H1 (cell line): ENCODE measurements around the gene RERE. TPM values are rescaled to one million over a fixed set of nuclear protein-coding genes. Genes with fewer than 3 reads are reported as not detected.

Experiments used
- CTCF ChIA-PET: fragments of 300-600 bp; sonication (Branson Sonifier 250); formaldehyde crosslinking; loops from one replicate; lab custom pipeline; 2021; ENCODE audit not compliant: partially characterized antibody; lab: Charles Lee
- POLR2A ChIA-PET: fragments of 300-600 bp; sonication (Branson Sonifier 250); formaldehyde crosslinking; loops from one replicate; lab custom pipeline; 2021; ENCODE audit warnings: inconsistent platforms; ENCODE audit not compliant: partially characterized antibody; lab: Charles Lee
- DNase-seq, 2 experiments: peaks; one replicate each; pipeline versions ENCODE4 v3.0.0 to v3.0.0-alpha.2; 2010 to 2022; ENCODE audit warnings: low spot score in 2 of 2, low read depth in 1 of 2, mixed read lengths in 1 of 2
- FAIRE-seq: peaks from 2 replicates; lab custom pipeline; 2011; peaks lifted over from hg19 to GRCh38; lab: Jason Lieb, UNC
- H2AFZ ChIP-seq: 2 replicates; pipeline ENCODE4 v1.8.1; 2012; ENCODE audit warnings: low read length, inconsistent platforms
- H2AK5ac ChIP-seq: 2 replicates; pipeline ENCODE4 v1.6.1; 2013; ENCODE audit warnings: low read depth, low read length
- H2BK120ac ChIP-seq: replicated peaks from 2 replicates; pipeline ENCODE3; 2013; ENCODE audit warnings: low read depth, low read length, inconsistent platforms
- H2BK12ac ChIP-seq: 2 replicates; pipeline ENCODE4 v1.6.1; 2013; ENCODE audit warnings: low read depth, low read length
- H2BK15ac ChIP-seq: 2 replicates; pipeline ENCODE4 v1.6.1; 2013; ENCODE audit warnings: low read length
- H2BK20ac ChIP-seq: 2 replicates; pipeline ENCODE4 v1.6.1; 2013; ENCODE audit warnings: low read length
- H2BK5ac ChIP-seq: 2 replicates; pipeline ENCODE4 v1.6.1; 2013; ENCODE audit warnings: low read depth, low read length
- H3K14ac ChIP-seq: 2 replicates; pipeline ENCODE4 v1.6.1; 2013; ENCODE audit warnings: inconsistent platforms; ENCODE audit not compliant: insufficient read length
- H3K18ac ChIP-seq: 2 replicates; pipeline ENCODE4 v1.6.1; 2013; ENCODE audit warnings: low read length; ENCODE audit errors: extremely low read depth
- H3K23ac ChIP-seq: 2 replicates; pipeline ENCODE4 v1.6.1; 2013; ENCODE audit warnings: inconsistent platforms; ENCODE audit not compliant: insufficient read length
- H3K23me2 ChIP-seq: 2 replicates; pipeline ENCODE4 v1.6.1; 2013; ENCODE audit warnings: low read depth, low read length
- H3K27ac ChIP-seq: 2 replicates; pipeline ENCODE4 v1.6.1; 2011; ENCODE audit warnings: low read depth, low read length, inconsistent platforms
- H3K27me3 ChIP-seq, 4 experiments: replicated peaks in 1 of 4; 1 replicate in 1 of 4; 2 replicates in 3 of 4; pipeline versions ENCODE4 v1.6.1 to v1.8.1; 2011 to 2013; ENCODE audit warnings: low read length in 3 of 4, mild to moderate bottlenecking in 3 of 4, inconsistent platforms in 2 of 4, mixed read lengths in 2 of 4, moderate library complexity in 1 of 4; ENCODE audit not compliant: control insufficient read depth in 3 of 4, insufficient read depth in 3 of 4; ENCODE audit errors: extremely low read depth in 1 of 4
- H3K36me3 ChIP-seq, 4 experiments: 2 replicates each; pipeline versions ENCODE4 v1.6.1 to v1.8.1; 2011 to 2013; ENCODE audit warnings: mild to moderate bottlenecking in 4 of 4, low read length in 3 of 4, moderate library complexity in 2 of 4, control low read depth in 1 of 4, inconsistent platforms in 1 of 4; ENCODE audit not compliant: insufficient read depth in 4 of 4, control insufficient read depth in 2 of 4
- H3K4ac ChIP-seq: replicated peaks from 2 replicates; pipeline ENCODE3; 2013; ENCODE audit warnings: low read length, low read depth, mixed read lengths, inconsistent platforms; ENCODE audit not compliant: insufficient read length
- H3K4me1 ChIP-seq, 4 experiments: replicated peaks in 1 of 4; 1 replicate in 1 of 4; 2 replicates in 3 of 4; pipeline versions ENCODE4 v1.6.1 to v1.8.1; 2011 to 2013; ENCODE audit warnings: low read length in 3 of 4, inconsistent platforms in 2 of 4, mixed read lengths in 1 of 4; ENCODE audit not compliant: insufficient read depth in 4 of 4, control insufficient read depth in 3 of 4
- H3K4me2 ChIP-seq, 2 experiments: 2 replicates each; pipeline versions ENCODE4 v1.6.1 to v1.8.1; 2011 to 2013; ENCODE audit warnings: low read depth in 2 of 2, low read length in 2 of 2, control low read depth in 1 of 2, inconsistent platforms in 1 of 2, mild to moderate bottlenecking in 1 of 2; ENCODE audit not compliant: insufficient read depth in 1 of 2
- H3K4me3 ChIP-seq, 4 experiments: fragments of 200-600, 300-600 bp in 1 of 4; sonication (generic), shearing (Covaris generic), sonication (Bioruptor Twin) in 1 of 4; 2 replicates each; pipeline versions ENCODE4 v1.5.1 to v1.8.1; 2011 to 2016; ENCODE audit warnings: low read length in 4 of 4, low read depth in 3 of 4, control low read depth in 2 of 4, inconsistent platforms in 2 of 4, mild to moderate bottlenecking in 2 of 4, mixed read lengths in 1 of 4, moderate library complexity in 1 of 4; ENCODE audit not compliant: insufficient read depth in 2 of 4; ENCODE audit errors: extremely low read depth in 1 of 4
- H3K56ac ChIP-seq: replicated peaks from 2 replicates; pipeline ENCODE3; 2013; ENCODE audit warnings: low read depth, mild to moderate bottlenecking, mixed read lengths, low read length, inconsistent platforms; ENCODE audit not compliant: insufficient read length
- H3K79me1 ChIP-seq: 2 replicates; pipeline ENCODE4 v1.6.1; 2013; ENCODE audit warnings: low read depth, low read length, control low read depth
- H3K79me2 ChIP-seq, 2 experiments: 2 replicates each; pipeline versions ENCODE4 v1.6.1 to v1.8.1; 2012 to 2013; ENCODE audit warnings: low read length in 2 of 2, mild to moderate bottlenecking in 2 of 2, inconsistent platforms in 1 of 2; ENCODE audit not compliant: insufficient read depth in 2 of 2, control insufficient read depth in 1 of 2
- H3K9ac ChIP-seq, 4 experiments: replicated peaks in 1 of 4; 1 replicate in 1 of 4; 2 replicates in 3 of 4; pipeline versions ENCODE4 v1.6.1 to v1.8.1; 2011 to 2013; ENCODE audit warnings: low read depth in 3 of 4, low read length in 3 of 4, control low read depth in 2 of 4, mild to moderate bottlenecking in 2 of 4, moderate library complexity in 2 of 4, inconsistent platforms in 1 of 4; ENCODE audit errors: extremely low read depth in 1 of 4
- H3K9me3 ChIP-seq, 2 experiments: 2 replicates each; pipeline versions ENCODE4 v1.6.1 to v1.8.1; 2012 to 2013; ENCODE audit warnings: mild to moderate bottlenecking in 2 of 2, moderate library complexity in 2 of 2, control low read depth in 1 of 2, inconsistent platforms in 1 of 2, low read depth in 1 of 2, low read length in 1 of 2, mixed read lengths in 1 of 2; ENCODE audit not compliant: insufficient read depth in 2 of 2
- H4K20me1 ChIP-seq, 2 experiments: replicated peaks in 1 of 2; 2 replicates each; pipeline versions ENCODE3 to v1.8.1; 2011 to 2013; ENCODE audit warnings: inconsistent platforms in 2 of 2, low read length in 2 of 2, mild to moderate bottlenecking in 1 of 2; ENCODE audit not compliant: insufficient read depth in 2 of 2, control insufficient read depth in 1 of 2
- H4K5ac ChIP-seq: 2 replicates; pipeline ENCODE4 v1.6.1; 2013; ENCODE audit warnings: low read length, low read depth, mixed read lengths, inconsistent platforms; ENCODE audit not compliant: insufficient read length
- H4K8ac ChIP-seq: 2 replicates; pipeline ENCODE4 v1.8.0; 2013; ENCODE audit warnings: mild to moderate bottlenecking, moderate library complexity, low read length, inconsistent platforms; ENCODE audit not compliant: insufficient read depth; ENCODE audit errors: extremely low read depth
- H4K91ac ChIP-seq: replicated peaks from 2 replicates; pipeline ENCODE3; 2013; ENCODE audit warnings: low read length, mixed read lengths, inconsistent platforms; ENCODE audit not compliant: insufficient read length
- BRCA1 ChIP-seq: IDR thresholded peaks from 2 replicates; pipeline ENCODE4 v1.6.1; 2012; ENCODE audit warnings: low read depth, low read length, improper control_type of control experiment
- CBX8 ChIP-seq: fragments of 300-800, 300-1000 bp; sonication (generic); IDR thresholded peaks from 2 replicates; pipeline ENCODE4 v1.7.1; 2016; ENCODE audit warnings: low read depth, low read length, borderline replicate concordance
- EGR1 ChIP-seq: IDR thresholded peaks from 2 replicates; pipeline ENCODE4 v1.6.1; 2011; ENCODE audit warnings: low read depth, low read length, borderline replicate concordance
- EZH2 ChIP-seq: fragments of 200-600 bp; sonication (generic); IDR thresholded peaks from 2 replicates; pipeline ENCODE4 v1.7.1; 2012; ENCODE audit warnings: low read depth, mild to moderate bottlenecking, moderate library complexity, low read length, inconsistent platforms; ENCODE audit not compliant: severe bottlenecking
- GABPA ChIP-seq: IDR thresholded peaks from 2 replicates; pipeline ENCODE4 v1.6.1; 2011; ENCODE audit warnings: mild to moderate bottlenecking, low read length, moderate library complexity, borderline replicate concordance; ENCODE audit not compliant: insufficient read depth
- RNF2 ChIP-seq: fragments of 200-900, 300-1000 bp; sonication (generic); IDR thresholded peaks from 2 replicates; pipeline ENCODE4 v1.7.1; 2016; ENCODE audit warnings: borderline replicate concordance, low read depth, mild to moderate bottlenecking, antibody characterized with exemption, low read length; ENCODE audit not compliant: poor library complexity, severe bottlenecking; ENCODE audit errors: missing control alignments
- RXRA ChIP-seq: IDR thresholded peaks from 2 replicates; pipeline ENCODE4 v1.6.1; 2011; ENCODE audit warnings: low read depth, mild to moderate bottlenecking, low read length, moderate library complexity; ENCODE audit not compliant: insufficient read depth
- SAP30 ChIP-seq: fragments of 300-600 bp; sonication (generic); IDR thresholded peaks from 2 replicates; pipeline ENCODE4 v1.7.1; 2012; ENCODE audit warnings: low read length, moderate library complexity, mild to moderate bottlenecking, inconsistent platforms; ENCODE audit not compliant: insufficient read depth, insufficient replicate concordance
- SIN3A ChIP-seq, 2 experiments: IDR thresholded peaks in 1 of 2; conservative IDR thresholded peaks in 1 of 2; 2 replicates each; pipeline ENCODE4 v1.6.1; 2011 to 2012; ENCODE audit warnings: low read length in 2 of 2, improper control_type of control experiment in 1 of 2, low read depth in 1 of 2, mild to moderate bottlenecking in 1 of 2
- SIX5 ChIP-seq: IDR thresholded peaks from 2 replicates; pipeline ENCODE4 v1.6.1; 2011; ENCODE audit warnings: mild to moderate bottlenecking, low read depth, low read length
- TAF1 ChIP-seq: IDR thresholded peaks from 2 replicates; pipeline ENCODE4 v1.6.1; 2011; ENCODE audit warnings: mild to moderate bottlenecking, low read depth, low read length
- TEAD4 ChIP-seq: IDR thresholded peaks from 2 replicates; pipeline ENCODE4 v1.6.1; 2012; ENCODE audit warnings: low read depth, low read length, inconsistent platforms, mixed read lengths
- YY1 ChIP-seq: IDR thresholded peaks from 2 replicates; pipeline ENCODE4 v1.6.1; 2011; ENCODE audit warnings: low read depth, mild to moderate bottlenecking, low read length
- WGBS, 2 experiments: shearing (Covaris generic) in 1 of 2; methylation state at CpG; one replicate each; pipeline versions ENCODE4 v1.1.6 to v1.1.7; 2013 to 2015; ENCODE audit warnings: low lambda C conversion rate in 2 of 2, mixed read lengths in 2 of 2, inconsistent platforms in 1 of 2, low coverage in 1 of 2, missing lambda C conversion rate in 1 of 2; ENCODE audit not compliant: insufficient replicate concordance in 2 of 2, insufficient coverage in 1 of 2, insufficient read length in 1 of 2; ENCODE audit errors: extremely low coverage in 1 of 2, missing lambda C conversion rate in 1 of 2; 5-methylcytosine and 5-hydroxymethylcytosine counted together
- polyA plus RNA-seq, 7 experiments: library from polyadenylated mRNA; depleted of rRNA in 3 of 7; stranded (reverse) in 5 of 7; unstranded in 2 of 7; fragments of >200 nt in 5 of 7; fragments of 200-250 nt in 2 of 7; gene quantifications; 1 replicate in 5 of 7; 2 replicates in 1 of 7; 4 replicates in 1 of 7; pipeline versions ENCODE4 v1.2.1 to v1.2.3, GENCODE V29; 2011 to 2013; ENCODE audit warnings: missing spikeins in 2 of 7, mixed read lengths in 2 of 7
- total RNA-seq: library from RNA; stranded (reverse); fragmentation: NEBNext Ultra II Directional; extraction: Animal tissue kit (Norgen Biotek cat#: 25700); gene quantifications from 2 replicates; pipeline ENCODE4 v1.2.1, GENCODE V29; 2021

Gene RERE
- total and polyA plus RNA-seq, 2 of the 8 experiments (the other 6 are each of a cell fraction or from before 2014, with no cell fraction given), result 15.3 to 142 TPM

DNA sequence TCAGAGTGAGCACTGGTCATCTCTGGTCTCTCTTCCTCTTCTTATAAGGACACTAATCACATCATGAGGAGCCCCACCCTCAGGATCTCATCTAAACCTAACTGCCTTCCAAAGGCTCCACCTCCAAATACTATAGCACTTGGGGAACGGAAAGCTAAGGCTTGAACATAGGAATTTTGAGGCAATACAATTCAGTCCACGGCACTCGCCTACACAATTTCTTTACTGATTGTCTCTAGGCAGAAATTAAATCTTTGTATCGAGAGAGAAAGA, 127.3 kb downstream of the RERE start:
- Histone ChIP-seq H3K36me3 (no peaks in the 10 kb centered on the region; a peak in 1 of 8 replicates), H2BK5ac (no peak overlapping the region), H3K23ac (no peak overlapping the region), H3K27me3 (no peaks in the 10 kb centered on the region), H3K79me2 (peaks cover 36 to 98% of the 10 kb centered on the region in 2 experiments), H2BK20ac (no peak overlapping the region), H3K4me2 (0 out of 4 replicates have a peak overlapping the region, but pooled peaks of 1 of the 2 experiments have one; percentile 18), H3K9me3 (no peaks in the 10 kb centered on the region), H3K4me3 (no peak overlapping the region), H2BK120ac (no peak overlapping the region), H3K18ac (no peak overlapping the region), H2AFZ (no peak overlapping the region), H3K14ac (no peak overlapping the region), H4K8ac (no peak overlapping the region), H4K91ac (no peak overlapping the region), H3K79me1 (peaks cover 5% of the 10 kb centered on the region; the same call in 1 of the 2 replicates), H3K4ac (no peak overlapping the region), H2BK12ac (no peak overlapping the region), H4K5ac (no peak overlapping the region), H3K9ac (no peak overlapping the region), H2AK5ac (no peak overlapping the region), H3K56ac (no peak overlapping the region), H3K4me1 (peaks cover 3 to 9% (median 6%) of the 10 kb centered on the region in 4 experiments; a peak in 4 of 7 replicates), H3K27ac (no peak overlapping the region), H4K20me1 (peaks cover 27 to 36% of the 10 kb centered on the region in 2 experiments), H2BK15ac (no peak overlapping the region), H3K23me2 (no peaks in the 10 kb centered on the region)
- CTCF ChIA-PET, result interaction anchor here (1.3 to 4.5 kb wide), 3 partner anchors 9 to 259 kb away, joined by 4 to 17 read pairs (median 6); no protein-coding TSS in a partner anchor
- POLR2A ChIA-PET, result interaction anchor here (10.8 kb wide), 1 partner anchor 12 kb away, joined by 73 read pairs; no protein-coding TSS in a partner anchor
- 90% methylated on average over 4 of the region's 4 CpGs; no CpG with 5 or more reads in 1 of the 2 experiments for WGBS, 2 experiments
- no peak for FAIRE-seq
- DNase-seq, result no peak
- no peak for TF ChIP-seq GABPA
- no peak for TF ChIP-seq SAP30
- TF ChIP-seq RXRA, result no peak
- no peak for TF ChIP-seq RNF2
- no peak for TF ChIP-seq CBX8
- TF ChIP-seq EGR1, result no peak
- no peak for TF ChIP-seq TAF1
- no peak for TF ChIP-seq YY1
- no peak for TF ChIP-seq SIN3A (conservative IDR thresholded peaks at IDR 0.05 in 1 of 2, IDR thresholded peaks at IDR 0.05 in 1 of 2; ENCODE audit: low read depth in 1 of 2, low read length in 2 of 2)
- no peak for TF ChIP-seq EZH2
- no peak for TF ChIP-seq TEAD4
- no peak for TF ChIP-seq SIX5
- TF ChIP-seq BRCA1, result no peak
